B cell (primary cell): Measurements from ENCODE around the gene TDRKH. TPM values are rescaled to one million over a fixed set of nuclear protein-coding genes. Genes with fewer than 3 reads are reported as not detected.

Experiments
- ATAC-seq: fragments of 200-7000 bp; cut with Tn5 transposase; one replicate; pipeline ENCODE4 v1.10.0; 2021; ENCODE audit warnings: low read depth, mild to moderate bottlenecking, moderate number of reproducible peaks, moderate library complexity
- CTCF ChIA-PET: fragments of 350-600 bp; sonication (Branson Sonifier 250); formaldehyde crosslinking; loops from one replicate; lab custom pipeline; 2021; ENCODE audit warnings: antibody characterized with exemption, inconsistent platforms; lab: Charles Lee
- POLR2A ChIA-PET: fragments of 350-600 bp; sonication (Branson Sonifier 250); formaldehyde crosslinking; loops from one replicate; lab custom pipeline; 2021; ENCODE audit warnings: antibody characterized with exemption; lab: Charles Lee
- DNase-seq: peaks from one replicate; pipeline ENCODE4 v3.0.0; 2013
- H2AFZ ChIP-seq: 2 replicates; pipeline ENCODE4 v1.6.1; 2012; ENCODE audit warnings: mild to moderate bottlenecking, low read depth, low read length; ENCODE audit not compliant: insufficient read depth, poor library complexity, severe bottlenecking
- H3K27ac ChIP-seq, 2 donors: 1 replicate in 1 of 2; 2 replicates in 1 of 2; pipeline ENCODE4 v1.5.1; 2012 to 2013; ENCODE audit warnings: low read length in 2 of 2, mild to moderate bottlenecking in 2 of 2, moderate library complexity in 1 of 2
- H3K27me3 ChIP-seq, 4 experiments: fragments of 200-600 bp in 1 of 4; sonication (generic) in 1 of 4; replicated peaks in 1 of 4; 1 replicate in 2 of 4; 2 replicates in 2 of 4; pipeline versions ENCODE4 v1.6.1 to v1.7.0; 2013 to 2016; ENCODE audit warnings: low read length in 3 of 4, mild to moderate bottlenecking in 2 of 4, mixed read lengths in 1 of 4, moderate library complexity in 1 of 4; ENCODE audit not compliant: insufficient read depth in 4 of 4, control insufficient read depth in 3 of 4; ENCODE audit errors: control extremely low read depth in 1 of 4
- H3K36me3 ChIP-seq, 2 experiments: replicated peaks in 1 of 2; 1 replicate in 1 of 2; 2 replicates in 1 of 2; pipeline versions ENCODE4 v1.6.1 to v1.7.1; 2013; ENCODE audit warnings: low read length in 1 of 2; ENCODE audit not compliant: insufficient read depth in 2 of 2, control insufficient read depth in 1 of 2; ENCODE audit errors: control extremely low read depth in 1 of 2, extremely low read depth in 1 of 2
- H3K4me1 ChIP-seq, 2 donors: fragments of 200-600 bp in 1 of 2; sonication (generic) in 1 of 2; 1 replicate in 1 of 2; 2 replicates in 1 of 2; pipeline versions ENCODE4 v1.5.1 to v1.6.1; 2013 to 2017; ENCODE audit warnings: low read length in 2 of 2; ENCODE audit not compliant: control insufficient read depth in 2 of 2, insufficient read depth in 2 of 2
- H3K4me2 ChIP-seq: replicated peaks from 2 replicates; pipeline ENCODE3; 2012; ENCODE audit warnings: mild to moderate bottlenecking, low read depth, low read length; ENCODE audit not compliant: poor library complexity, severe bottlenecking
- H3K4me3 ChIP-seq, 5 experiments: fragments of 200-600 bp in 1 of 5; sonication (generic) in 1 of 5; 1 replicate in 3 of 5; 2 replicates in 2 of 5; pipeline versions ENCODE4 v1.5.1 to v1.7.0; 2011 to 2016; ENCODE audit warnings: low read length in 4 of 5, mild to moderate bottlenecking in 4 of 5, low read depth in 2 of 5, control low read depth in 1 of 5, moderate library complexity in 1 of 5; ENCODE audit not compliant: insufficient read depth in 1 of 5; ENCODE audit errors: control extremely low read depth in 1 of 5, extremely low read depth in 1 of 5
- H3K79me2 ChIP-seq: fragments of 200-600 bp; sonication (generic); one replicate; pipeline ENCODE4 v1.6.0; 2016; ENCODE audit warnings: low read length; ENCODE audit not compliant: control insufficient read depth, insufficient read depth
- H3K9ac ChIP-seq: fragments of 200-600 bp; sonication (generic); 2 replicates; pipeline ENCODE4 v1.6.1; 2017; ENCODE audit warnings: mild to moderate bottlenecking, low read length, moderate library complexity
- H3K9me3 ChIP-seq, 3 donors: one replicate each; pipeline versions ENCODE4 v1.6.1 to v1.7.1; 2013; ENCODE audit warnings: low read length in 2 of 3; ENCODE audit not compliant: control insufficient read depth in 2 of 3, insufficient read depth in 1 of 3; ENCODE audit errors: control extremely low read depth in 1 of 3
- H4K20me1 ChIP-seq: 2 replicates; pipeline ENCODE4 v1.6.0; 2012; ENCODE audit warnings: mild to moderate bottlenecking, low read length; ENCODE audit not compliant: insufficient read depth, control insufficient read depth, poor library complexity, severe bottlenecking
- H3K27ac Mint-ChIP-seq: one replicate; pipeline ENCODE4 v1.8.0; 2021; ENCODE audit warnings: mixed read lengths
- H3K27me3 Mint-ChIP-seq: one replicate; pipeline ENCODE4 v1.8.0; 2021; ENCODE audit warnings: mixed read lengths
- H3K4me1 Mint-ChIP-seq: one replicate; pipeline ENCODE4 v1.8.0; 2021; ENCODE audit warnings: mixed read lengths
- H3K4me3 Mint-ChIP-seq: one replicate; pipeline ENCODE4 v1.8.0; 2021; ENCODE audit warnings: mixed read lengths
- H3K9me3 Mint-ChIP-seq: one replicate; pipeline ENCODE4 v1.8.0; 2022; ENCODE audit warnings: mixed read lengths; ENCODE audit not compliant: insufficient read depth
- EZH2 ChIP-seq: IDR thresholded peaks from 2 replicates; pipeline ENCODE4 v1.6.1; 2012; ENCODE audit warnings: borderline replicate concordance, low read depth, mild to moderate bottlenecking, moderate library complexity, low read length; ENCODE audit not compliant: insufficient read depth, poor library complexity, severe bottlenecking
- WGBS: methylation state at CpG from one replicate; pipeline ENCODE4 v1.1.5; 2013; ENCODE audit warnings: missing lambda C conversion rate; ENCODE audit not compliant: insufficient coverage; 5-methylcytosine and 5-hydroxymethylcytosine counted together
- intact Hi-C: fragments of 100-400 bp; cut with micrococcal nuclease; formaldehyde crosslinking; loops from one replicate; pipeline ENCODE4 v1.10.0; 2022
- polyA plus RNA-seq: library from polyadenylated mRNA; depleted of rRNA; stranded (reverse); fragments of >200 nt; gene quantifications from 2 replicates; pipeline ENCODE4 v1.2.3, GENCODE V29; 2012
- total RNA-seq, 2 donors: library from RNA; stranded (reverse); fragments of 120-200 nt in 1 of 2; gene quantifications; 1 replicate in 1 of 2; 2 replicates in 1 of 2; pipeline versions ENCODE4 v1.2.3 to v1.2.4, GENCODE V29; 2013 to 2022
- TF ChIP-seq, protein P1 (sequence below): fragments of 200-600 bp; IDR thresholded peaks from one replicate; pipeline ENCODE4 v1.8.0; 2022; ENCODE audit warnings: antibody characterized with exemption, mild to moderate bottlenecking

The TDRKH gene
- total and polyA plus RNA-seq, 2 donors (not counting 1 experiment from before 2014, with no cell fraction given), result 2.0 to 13.3 TPM

GRCh38 chr1:151835596-151835995 is 45.3 kb upstream of the TDRKH start:
- no peak overlapping the region for H3K4me2 ChIP-seq
- no peak overlapping the region for H2AFZ ChIP-seq
- no peaks in the 10 kb centered on the region for H3K36me3 ChIP-seq
- no peak overlapping the region for H3K4me3 ChIP-seq
- intact Hi-C loops, result loop anchor here (5.0 to 10.0 kb wide), 3 partner anchors 111 to 553 kb away; partner anchors contain the start of genes POGZ, RIIAD1 and ZNF687
- Mint-ChIP-seq H3K9me3 (no peaks in the 10 kb centered on the region), H3K4me1 (peaks cover 28% of the 10 kb centered on the region), H3K27me3 (peaks cover 10% of the 10 kb centered on the region), H3K27ac (no peak overlapping the region), H3K4me3 (no peak overlapping the region)
- no peaks in the 10 kb centered on the region for H3K79me2 ChIP-seq
- H3K4me1 ChIP-seq, result peaks cover 26 to 33% of the 10 kb centered on the region in 2 donors
- no peak for TF ChIP-seq EZH2
- TF ChIP-seq, protein P1, sequence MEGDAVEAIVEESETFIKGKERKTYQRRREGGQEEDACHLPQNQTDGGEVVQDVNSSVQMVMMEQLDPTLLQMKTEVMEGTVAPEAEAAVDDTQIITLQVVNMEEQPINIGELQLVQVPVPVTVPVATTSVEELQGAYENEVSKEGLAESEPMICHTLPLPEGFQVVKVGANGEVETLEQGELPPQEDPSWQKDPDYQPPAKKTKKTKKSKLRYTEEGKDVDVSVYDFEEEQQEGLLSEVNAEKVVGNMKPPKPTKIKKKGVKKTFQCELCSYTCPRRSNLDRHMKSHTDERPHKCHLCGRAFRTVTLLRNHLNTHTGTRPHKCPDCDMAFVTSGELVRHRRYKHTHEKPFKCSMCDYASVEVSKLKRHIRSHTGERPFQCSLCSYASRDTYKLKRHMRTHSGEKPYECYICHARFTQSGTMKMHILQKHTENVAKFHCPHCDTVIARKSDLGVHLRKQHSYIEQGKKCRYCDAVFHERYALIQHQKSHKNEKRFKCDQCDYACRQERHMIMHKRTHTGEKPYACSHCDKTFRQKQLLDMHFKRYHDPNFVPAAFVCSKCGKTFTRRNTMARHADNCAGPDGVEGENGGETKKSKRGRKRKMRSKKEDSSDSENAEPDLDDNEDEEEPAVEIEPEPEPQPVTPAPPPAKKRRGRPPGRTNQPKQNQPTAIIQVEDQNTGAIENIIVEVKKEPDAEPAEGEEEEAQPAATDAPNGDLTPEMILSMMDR, result no peak
- no peak for ATAC-seq
- POLR2A ChIA-PET, result no interaction called here
- no peak overlapping the region for H3K9ac ChIP-seq
- peaks cover 0 to 8% (median 0%) of the 10 kb centered on the region in 3 donors for H3K9me3 ChIP-seq
- WGBS, result 100% methylated on average over 2 of the region's 7 CpGs
- H3K27me3 ChIP-seq, result peaks cover 0 to 20% (median 7%) of the 10 kb centered on the region in 4 experiments
- DNase-seq, result no peak
- no peaks in the 10 kb centered on the region for H4K20me1 ChIP-seq
- no peak overlapping the region for H3K27ac ChIP-seq
- CTCF ChIA-PET, result interaction anchor here (0.7 to 2.6 kb wide), 10 partner anchors 8 to 535 kb away, joined by 3 to 14 read pairs (median 6); no protein-coding TSS in a partner anchor

GRCh38 chr1:151834239-151834638 is 43.9 kb upstream of the TDRKH start:
- no peak overlapping the region for H3K27ac Mint-ChIP-seq

More at GRCh38 chr1:151834239-151834638, 43.9 kb upstream of the TDRKH start:
- no peaks in the 10 kb centered on the region for H3K79me2 ChIP-seq
- no peak overlapping the region for H3K27ac ChIP-seq
- Mint-ChIP-seq H3K9me3 (no peaks in the 10 kb centered on the region), H3K4me3 (no peak overlapping the region), H3K27me3 (peaks cover 17% of the 10 kb centered on the region), H3K4me1 (peaks cover 24% of the 10 kb centered on the region)
- no peak for TF ChIP-seq EZH2
- TF ChIP-seq, protein P1, result no peak
- H4K20me1 ChIP-seq, result no peaks in the 10 kb centered on the region
- intact Hi-C loops, result loop anchor here (10.0 kb wide), 1 partner anchor 109 kb away; the partner anchor contains the start of gene RIIAD1
- H2AFZ ChIP-seq, result no peak overlapping the region
- peaks cover 18 to 19% of the 10 kb centered on the region in 2 donors for H3K4me1 ChIP-seq
- no CpG with 5 or more reads among the region's 3 CpGs for WGBS
- H3K27me3 ChIP-seq, result peaks cover 0 to 16% (median 5%) of the 10 kb centered on the region in 4 experiments
- no peak overlapping the region for H3K4me3 ChIP-seq
- no peak for ATAC-seq
- no peak for DNase-seq
- POLR2A ChIA-PET, result no interaction called here
- H3K9me3 ChIP-seq, result peaks cover 0 to 6% (median 0%) of the 10 kb centered on the region in 3 donors
- no peak overlapping the region for H3K9ac ChIP-seq
- H3K4me2 ChIP-seq, result no peak overlapping the region
- no peaks in the 10 kb centered on the region for H3K36me3 ChIP-seq
- CTCF ChIA-PET, result no interaction called here
